NCI-H82 (cell line): Measurements from ENCODE around the gene ANXA9.

Experiments
- DNase-seq: peaks from one replicate; lab custom pipeline; 2025; lab: John Stamatoyannopoulos, UW

The ANXA9 gene

GRCh38 chr1:150974580-150975478, 7.3 kb upstream of the ANXA9 start, which contains the start of gene CERS2:
Gene CERS2, minus strand, starts transcription at chr1:150974835. Its CDS starts 5,745 bp downstream, at chr1:150969090.
- peak; percentile 84 for DNase-seq

- no peak for DNase-seq
Observed at GRCh38 chr1:150976401-150976821, 5.7 kb upstream of the ANXA9 start.

DNA sequence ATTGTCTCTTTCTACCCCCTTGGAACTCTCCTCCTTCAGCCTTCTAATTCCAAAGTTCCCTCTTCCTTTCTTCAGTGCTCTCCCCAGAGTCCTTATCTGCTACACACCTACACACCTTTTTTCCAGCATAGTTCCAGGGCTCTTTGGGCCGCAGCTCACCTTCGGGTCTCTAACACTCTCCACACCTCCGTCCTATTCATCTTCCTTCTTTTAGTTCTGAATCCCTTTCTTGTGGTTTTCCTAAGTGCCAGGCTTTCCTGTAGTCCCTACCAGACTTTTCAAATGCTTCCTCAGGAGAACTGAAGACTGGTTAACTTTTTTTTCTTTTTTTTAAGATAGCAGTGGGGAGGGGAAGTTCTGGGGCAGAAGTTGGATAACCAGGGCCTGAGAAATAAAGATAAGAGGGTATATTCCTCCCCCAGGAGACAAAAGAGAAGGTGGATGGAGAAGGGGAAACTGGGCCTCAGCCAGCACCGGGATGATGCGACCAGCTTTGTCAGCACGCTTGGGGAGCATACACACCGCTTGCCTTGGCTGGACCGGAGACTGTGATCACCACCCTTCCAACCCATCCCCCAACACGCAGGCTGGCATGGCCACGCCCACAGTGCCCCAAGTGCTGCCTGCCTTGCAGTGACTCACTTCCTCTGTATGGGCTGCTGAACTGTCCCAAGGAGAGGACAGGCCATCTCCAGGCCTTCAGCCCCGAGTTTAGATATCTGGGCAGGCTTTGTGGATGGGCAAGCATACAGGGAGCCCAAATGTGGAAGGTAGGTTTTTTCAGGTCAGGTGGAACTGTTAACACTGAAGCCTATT, 5.0 kb upstream of the ANXA9 start:
- DNase-seq, result no peak

DNA sequence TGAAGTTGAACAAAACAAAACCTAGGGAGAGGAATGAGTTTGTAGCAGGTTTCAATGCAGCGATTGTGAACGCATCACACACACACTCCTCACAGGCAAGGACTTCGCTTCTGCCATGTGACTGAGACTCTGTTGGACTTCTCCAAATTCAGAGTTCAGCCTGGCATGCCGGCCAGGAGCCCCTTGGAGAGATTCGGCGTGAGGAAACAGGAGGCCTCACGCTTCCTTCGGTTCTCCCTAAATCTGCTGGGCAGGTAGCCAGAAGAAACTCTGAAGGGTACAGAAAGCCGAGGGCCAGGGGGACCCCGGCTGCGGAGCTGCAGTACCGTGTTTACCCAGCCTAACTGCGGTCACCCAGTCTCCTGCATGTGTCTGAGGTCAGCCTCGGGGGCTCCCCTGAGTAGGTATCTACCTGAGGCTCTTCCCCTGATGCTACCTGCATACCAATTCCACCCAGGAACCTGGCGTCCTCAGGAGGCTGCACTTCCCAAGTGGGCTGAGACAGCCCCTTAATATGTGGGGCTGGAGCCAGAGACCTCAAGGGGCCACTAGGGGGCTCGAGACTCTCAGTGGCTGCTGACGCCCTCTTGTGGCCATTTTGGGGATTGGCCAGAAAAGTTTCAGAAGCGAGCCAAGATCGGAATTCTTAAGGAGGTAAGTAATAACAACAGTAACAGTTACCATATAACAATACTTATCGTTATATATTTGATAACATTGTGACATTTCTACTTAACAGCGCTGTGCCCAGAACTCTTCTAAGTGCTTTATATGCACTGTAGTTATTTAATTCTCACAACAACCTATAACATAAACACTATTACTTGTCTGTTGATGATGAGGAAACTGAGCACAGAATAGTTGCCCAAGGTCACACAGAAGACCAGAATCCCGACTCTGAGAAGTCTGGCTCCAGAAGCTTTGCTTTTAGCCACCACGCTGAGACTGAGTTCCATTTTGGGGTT, 2.7 kb upstream of the ANXA9 start:
- DNase-seq, result peak; percentile 97

DNA sequence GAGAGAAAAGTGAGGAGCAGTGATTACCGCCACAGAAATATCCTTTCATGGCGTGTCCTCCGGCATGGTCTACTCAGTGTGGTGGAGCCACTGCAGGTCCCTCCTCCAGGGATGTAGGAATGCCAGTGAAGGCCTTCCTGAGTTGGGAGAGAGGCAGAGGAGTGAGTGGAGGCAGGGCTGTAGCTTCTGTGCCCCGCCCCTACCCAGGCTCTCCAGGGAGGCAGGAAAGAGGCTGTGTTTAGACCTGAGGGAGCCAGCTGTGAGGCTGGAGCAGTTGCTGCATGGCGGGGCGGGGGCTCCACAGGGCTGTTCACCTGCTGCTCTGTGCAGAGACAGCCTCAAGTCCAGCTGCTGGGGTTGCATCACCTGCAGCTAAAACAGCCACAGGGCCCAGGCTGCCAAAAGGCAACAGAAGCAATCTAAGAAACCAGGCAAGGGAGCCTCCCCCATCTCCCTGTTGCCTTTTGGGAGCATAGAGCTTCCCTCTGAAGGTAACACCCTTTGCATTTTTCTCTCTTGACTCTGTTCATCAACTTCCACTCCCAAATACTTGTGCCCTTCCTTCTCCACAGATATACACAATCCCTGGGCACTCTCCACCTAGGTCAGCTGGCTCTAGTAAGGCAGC, 801 bp upstream of the ANXA9 start:
- DNase-seq, result peak; percentile 68

DNA sequence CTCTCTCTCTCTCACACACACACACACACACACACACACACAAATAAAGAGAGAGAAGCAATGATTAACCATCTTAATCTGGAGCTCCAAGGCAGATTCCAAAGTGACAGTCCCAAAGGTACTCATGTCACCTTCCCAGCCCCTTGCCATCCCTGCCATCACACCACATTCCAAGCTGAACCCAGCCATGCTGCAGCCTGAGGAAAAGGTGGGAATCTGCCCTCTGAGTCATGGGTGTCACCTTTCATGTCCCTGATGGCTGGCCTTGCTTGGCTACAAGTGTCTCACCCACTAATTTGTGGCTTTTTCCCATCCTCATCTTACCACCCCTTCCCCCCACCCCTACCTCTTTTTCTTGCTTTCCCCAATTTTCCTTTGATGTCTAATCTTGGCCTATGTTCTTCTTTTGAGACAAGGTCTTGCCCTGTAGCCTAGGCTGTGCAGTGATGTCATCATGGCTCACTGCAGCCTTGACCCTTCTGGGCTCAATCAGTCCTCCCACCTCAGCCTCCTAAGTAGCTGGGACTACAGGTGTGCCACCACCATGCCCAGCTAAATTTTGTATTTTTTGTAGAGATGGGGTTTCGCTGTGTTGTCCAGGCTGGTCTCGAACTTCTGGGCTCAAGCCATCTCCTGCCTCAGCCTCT, 3.2 kb downstream of the ANXA9 start:
- DNase-seq, result no peak

- no peak for DNase-seq
Observed at GRCh38 chr1:150987924-150988323, 5.8 kb downstream of the ANXA9 start.

GRCh38 chr1:150992626-150993025, 10.5 kb downstream of the ANXA9 start:
- DNase-seq, result no peak

GRCh38 chr1:150994248-150994647, 12.2 kb downstream of the ANXA9 start:
- DNase-seq, result no peak

DNA sequence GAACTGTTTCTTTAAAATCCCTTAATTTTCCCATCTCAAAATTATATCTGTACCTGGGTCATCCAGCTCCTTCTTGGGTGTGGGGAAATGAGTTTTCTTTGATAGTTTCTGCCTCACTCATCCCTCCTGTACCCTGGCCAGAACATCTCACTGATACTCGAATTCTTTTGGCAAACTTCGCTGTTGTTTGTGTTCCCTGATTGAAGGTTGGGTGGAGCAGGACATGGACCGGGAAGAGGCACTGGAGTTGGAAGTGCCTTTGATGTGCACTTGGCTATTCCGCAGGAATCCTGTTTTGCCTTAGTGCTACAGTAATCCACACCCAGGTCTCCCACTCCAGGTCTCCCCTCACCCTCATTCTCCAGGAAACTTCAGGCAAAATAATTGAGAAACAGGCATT, 13.4 kb downstream of the ANXA9 start:
- no peak for DNase-seq

GRCh38 chr1:150995896-150996295, 13.8 kb downstream of the ANXA9 start:
- DNase-seq, result peak; percentile 67

GRCh38 chr1:150997126-150997872, 15.2 kb downstream of the ANXA9 start:
- DNase-seq, result no peak

GRCh38 chr1:150997949-150998348, 15.9 kb downstream of the ANXA9 start:
- no peak for DNase-seq

GRCh38 chr1:150999051-150999674, 17.1 kb downstream of the ANXA9 start:
- no peak for DNase-seq

DNA sequence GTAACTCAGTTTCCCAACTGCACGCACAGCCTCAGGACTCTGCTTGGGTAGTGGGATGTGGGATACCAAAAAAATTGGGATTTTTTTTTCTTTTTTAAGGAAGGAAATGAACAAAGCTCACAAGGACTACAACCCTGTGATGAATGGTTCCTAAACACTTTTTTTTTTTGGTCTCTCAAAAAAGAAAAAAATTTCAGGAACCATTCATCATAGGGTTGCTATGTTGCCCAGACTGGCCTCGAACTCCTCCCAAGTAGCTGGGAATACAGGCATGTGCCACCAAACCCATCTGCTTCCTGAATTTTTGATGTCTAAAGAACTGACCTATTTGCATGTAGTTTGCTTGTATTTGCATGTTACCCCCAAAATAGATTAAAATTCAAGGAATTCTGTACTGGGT, 17.8 kb downstream of the ANXA9 start:
- no peak for DNase-seq

DNA sequence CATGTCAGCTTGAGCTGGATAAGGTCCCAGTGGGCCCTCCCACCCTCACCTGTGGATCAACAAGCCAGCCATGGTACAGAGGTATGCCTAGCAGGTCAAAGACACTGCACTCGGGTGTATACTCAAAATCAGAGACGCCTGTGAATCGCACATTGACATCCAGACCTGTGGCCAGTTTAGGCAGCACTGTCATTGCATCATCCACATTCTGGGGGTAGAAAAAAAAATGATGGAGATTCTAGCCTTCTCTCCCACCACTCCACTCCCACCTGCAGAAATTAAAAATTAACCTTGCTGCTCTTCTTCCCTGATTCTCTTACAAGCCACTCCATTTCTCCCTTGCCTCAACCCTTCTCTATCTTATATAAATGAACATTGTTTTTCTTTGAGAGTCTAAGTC, 18.3 kb downstream of the ANXA9 start:
- no peak for DNase-seq

DNA sequence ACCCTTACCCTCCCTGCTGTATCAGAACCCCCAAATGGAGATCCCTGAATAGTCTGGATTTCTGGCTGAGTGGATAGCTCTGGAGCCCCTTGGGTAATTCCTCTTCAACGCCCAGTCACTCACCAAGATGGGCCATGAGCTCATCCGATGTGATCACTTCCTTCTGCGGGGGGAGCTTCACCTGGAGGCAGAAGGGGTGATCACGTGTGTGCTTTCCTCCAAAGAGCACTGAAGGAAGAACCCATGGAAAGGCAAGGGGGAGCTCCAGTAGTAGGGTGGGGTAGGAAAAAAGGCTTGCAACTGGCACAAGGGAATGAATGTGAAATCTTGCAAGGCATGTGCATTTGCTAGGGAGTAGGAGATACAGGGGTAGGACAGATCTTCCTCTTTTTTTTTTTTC, 19.5 kb downstream of the ANXA9 start:
- DNase-seq, result no peak

DNA sequence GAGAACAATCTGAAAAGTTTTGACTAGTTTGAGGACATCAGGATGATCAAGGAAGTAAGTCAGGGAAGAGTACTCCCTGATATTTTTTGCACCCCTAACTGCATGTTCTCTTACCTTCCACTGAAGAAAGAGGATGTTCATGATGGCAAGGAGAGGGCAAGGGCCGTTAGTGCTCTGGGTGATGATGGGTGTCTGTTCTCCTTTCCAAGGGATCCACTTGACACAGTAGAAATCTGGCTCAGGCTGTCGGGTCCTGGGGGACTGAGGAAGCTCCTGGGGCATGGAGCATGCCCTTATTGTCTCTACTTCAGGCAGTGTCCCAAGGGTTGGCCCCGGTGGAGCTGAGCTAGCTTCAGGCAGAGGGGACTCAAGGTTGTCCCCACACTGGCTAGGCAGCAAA, 20.0 kb downstream of the ANXA9 start:
- DNase-seq, result no peak

GRCh38 chr1:151002611-151003010, 20.5 kb downstream of the ANXA9 start:
- no peak for DNase-seq

DNA sequence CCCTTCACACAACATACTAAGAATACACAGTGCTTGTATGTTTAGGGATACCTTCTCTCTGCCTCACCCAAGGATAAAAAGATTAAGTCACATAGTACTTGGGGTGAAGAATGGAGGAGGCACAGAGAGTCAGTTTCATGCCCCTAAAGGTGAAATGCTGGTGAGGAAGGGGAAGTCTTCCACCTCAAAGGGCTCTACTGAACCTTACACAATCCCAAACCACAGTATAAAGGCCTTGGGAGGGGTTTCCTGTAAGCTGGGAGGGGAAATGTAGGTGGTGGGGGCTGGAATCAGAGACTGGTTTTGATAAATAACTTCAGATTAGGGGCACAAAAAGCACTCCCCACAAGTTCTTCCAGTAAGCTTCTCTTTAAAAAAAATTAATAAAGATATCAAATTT, 21.1 kb downstream of the ANXA9 start:
- DNase-seq, result no peak
